T-helper 22 cell (primary cell): ENCODE measurements around the gene ZBTB16.

ENCODE experiments used
- DNase-seq: peaks from one replicate; pipeline ENCODE4 v3.0.0-alpha.2; 2020; ENCODE audit warnings: low read depth

Gene ZBTB16

DNA sequence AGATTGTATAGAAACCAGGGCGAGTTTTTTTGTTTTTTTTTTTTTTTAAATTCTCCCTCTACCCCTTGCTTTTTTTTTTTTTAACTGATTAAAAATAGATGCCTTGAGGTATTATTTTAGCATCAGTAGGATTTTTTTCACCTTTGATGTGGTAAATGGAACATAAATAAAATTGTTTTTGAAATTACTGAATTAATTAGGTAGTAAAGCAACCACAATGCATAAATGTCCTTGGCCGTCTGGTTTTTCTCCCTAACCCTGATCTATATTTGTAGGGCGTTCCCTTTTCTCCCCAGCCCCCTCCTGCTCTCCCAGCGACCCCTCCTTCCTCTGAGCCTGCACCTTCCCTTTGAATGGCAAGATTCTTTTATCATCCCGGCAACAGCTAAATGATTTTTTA, 107.8 kb downstream of the ZBTB16 start:
- no peak for DNase-seq

DNA sequence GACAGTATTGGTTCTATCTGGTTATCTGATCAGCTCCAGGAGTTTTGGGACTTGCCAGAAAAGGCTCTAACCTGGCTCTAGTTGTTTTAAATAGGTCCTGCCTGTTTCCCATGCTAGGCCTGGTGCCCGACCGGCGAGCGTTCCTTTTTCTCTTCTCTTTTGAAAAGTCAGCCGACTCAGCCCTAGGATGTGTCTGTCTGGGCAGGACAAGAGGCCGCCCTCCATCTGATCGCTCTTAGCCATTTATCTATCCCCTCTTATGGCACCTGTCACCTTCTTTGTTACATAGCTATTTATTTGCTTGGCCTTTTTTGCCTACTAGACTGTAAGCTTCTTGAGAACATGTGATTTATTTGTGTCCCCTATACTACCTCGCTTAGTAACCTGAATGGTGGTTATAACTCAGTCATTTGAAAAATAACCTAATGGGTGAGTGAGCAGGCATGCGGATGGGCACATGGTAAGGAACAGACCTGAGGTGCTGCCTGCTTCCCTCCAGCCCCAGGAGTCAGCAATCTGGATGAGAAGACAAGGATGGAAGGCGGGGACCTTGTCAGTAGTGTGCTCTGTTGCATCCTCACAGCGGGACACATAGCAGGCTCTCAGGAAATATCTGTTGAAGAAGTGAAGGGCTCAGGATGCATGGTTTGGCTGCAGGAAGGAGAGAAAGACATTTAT, 108.4 kb downstream of the ZBTB16 start:
- DNase-seq, result no peak

GRCh38 chr11:114168691-114169090, 109.2 kb downstream of the ZBTB16 start:
- no peak for DNase-seq

GRCh38 chr11:114169321-114169749, 109.8 kb downstream of the ZBTB16 start:
- no peak for DNase-seq

GRCh38 chr11:114169821-114170220, 110.3 kb downstream of the ZBTB16 start:
- DNase-seq, result no peak

DNA sequence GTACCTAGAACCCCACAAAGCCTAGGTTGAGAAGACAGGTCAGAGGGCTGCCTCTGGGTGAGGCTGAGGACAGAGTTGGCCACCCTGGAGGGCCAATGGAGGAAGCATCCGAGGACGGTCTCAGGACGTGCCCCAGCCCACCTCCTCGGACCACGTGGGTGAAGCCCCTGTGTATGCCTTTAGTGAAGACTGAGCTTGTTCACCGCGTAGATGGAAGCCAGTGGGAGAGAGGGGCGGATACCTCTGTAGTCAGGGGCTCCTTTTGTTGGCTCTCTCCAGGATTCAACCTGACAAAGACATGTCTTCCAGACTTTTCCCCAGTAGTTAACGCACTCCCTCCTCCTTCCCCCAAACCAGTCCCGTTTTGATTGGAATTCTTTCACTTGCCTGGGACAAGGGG, 110.7 kb downstream of the ZBTB16 start:
- DNase-seq, result no peak

DNA sequence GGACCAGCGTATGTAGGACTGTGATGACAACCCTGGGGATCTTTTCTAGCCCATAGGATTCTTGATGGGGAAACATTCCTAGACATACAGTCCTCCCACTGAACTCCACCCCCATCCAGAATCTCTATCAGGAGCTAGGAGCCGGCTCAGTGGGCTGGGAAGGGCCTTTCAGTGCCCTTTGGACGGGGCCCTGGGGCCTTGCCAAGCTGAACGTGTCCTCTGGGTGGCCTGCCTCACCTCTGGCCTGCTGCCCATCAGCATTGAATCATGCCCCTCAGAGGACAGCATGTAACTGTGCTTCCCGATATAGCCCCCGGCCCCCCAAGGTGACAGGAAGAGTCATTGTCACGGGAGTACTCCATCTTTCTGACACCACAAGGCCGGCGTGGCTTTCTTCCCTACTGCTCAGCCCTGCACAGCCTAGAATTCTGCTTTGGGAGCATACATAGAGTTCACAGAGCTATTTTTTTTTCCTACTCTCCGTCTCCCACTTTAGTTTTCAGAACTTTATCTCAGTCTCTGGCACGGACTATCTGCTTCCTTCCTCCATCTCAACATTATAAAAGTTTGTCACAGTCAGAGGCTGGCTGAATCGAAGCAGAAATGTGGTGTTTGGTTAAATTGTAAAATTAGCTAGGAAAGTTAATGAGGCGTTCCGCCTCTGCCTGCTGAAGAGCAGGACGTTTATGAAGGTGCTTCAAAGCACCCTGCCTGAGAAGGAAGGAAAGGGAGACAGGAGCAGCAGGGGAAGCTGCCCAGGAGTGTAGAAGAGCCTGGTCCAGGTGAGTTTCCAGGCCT, 111.9 kb downstream of the ZBTB16 start:
- no peak for DNase-seq

DNA sequence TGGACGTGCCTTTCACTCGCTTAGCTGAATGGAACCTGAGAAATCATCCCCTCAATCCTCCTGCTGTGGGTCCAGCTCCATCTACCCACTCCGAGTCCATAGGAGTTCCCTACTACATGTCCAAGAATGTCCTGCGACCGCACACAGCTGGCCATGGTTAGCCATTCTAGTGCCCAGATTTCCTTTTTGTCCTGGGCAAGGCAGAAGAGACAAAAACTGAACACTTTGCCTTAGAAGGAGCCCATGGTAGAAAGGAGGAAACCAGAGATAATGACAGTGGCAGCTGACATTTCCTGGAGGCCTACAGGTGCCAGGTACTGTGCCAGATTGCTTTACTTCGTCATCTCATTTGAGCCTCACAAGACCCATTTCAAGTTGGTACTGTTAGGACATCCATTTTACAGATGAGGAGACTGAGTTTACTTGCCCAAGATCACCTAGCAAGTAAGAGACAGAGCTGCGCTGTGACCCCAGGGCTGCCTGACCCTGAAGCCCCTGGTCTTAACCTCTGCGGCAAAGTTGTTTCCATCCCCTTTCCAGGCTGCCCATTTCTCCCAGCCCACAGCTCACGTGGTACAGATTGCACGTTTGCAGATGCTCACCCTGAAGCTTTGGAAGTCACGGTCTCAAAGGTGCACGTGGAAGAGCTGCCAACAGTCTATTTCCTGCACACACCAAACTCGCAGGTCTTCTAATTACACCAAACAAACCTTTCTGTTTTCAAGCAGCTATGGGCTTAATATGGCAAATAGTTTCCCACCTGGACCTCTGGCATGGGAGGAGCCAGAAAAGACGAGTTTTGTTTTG, 112.7 kb downstream of the ZBTB16 start:
- DNase-seq, result no peak

GRCh38 chr11:114172871-114173444, 113.4 kb downstream of the ZBTB16 start:
- DNase-seq, result no peak

DNA sequence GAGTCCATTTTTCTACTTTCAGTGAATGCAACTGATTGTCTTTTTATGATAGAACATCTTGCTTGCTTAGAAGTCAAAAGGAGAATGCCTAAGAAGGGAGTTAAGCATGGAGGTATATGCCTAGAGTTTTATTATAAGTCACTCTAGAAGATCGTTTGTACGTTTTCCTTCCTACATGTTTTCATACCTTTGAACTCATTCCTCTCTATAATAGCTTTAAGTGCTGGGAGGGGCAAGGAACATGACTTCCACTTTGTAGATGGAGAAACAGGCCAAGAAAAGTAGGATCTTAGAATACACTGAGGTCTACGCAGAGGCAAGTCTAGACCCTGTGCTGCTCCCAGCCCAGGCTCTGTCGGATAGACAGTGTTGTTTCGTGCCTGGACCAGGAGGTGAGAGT, 114.3 kb downstream of the ZBTB16 start:
- DNase-seq, result no peak

DNA sequence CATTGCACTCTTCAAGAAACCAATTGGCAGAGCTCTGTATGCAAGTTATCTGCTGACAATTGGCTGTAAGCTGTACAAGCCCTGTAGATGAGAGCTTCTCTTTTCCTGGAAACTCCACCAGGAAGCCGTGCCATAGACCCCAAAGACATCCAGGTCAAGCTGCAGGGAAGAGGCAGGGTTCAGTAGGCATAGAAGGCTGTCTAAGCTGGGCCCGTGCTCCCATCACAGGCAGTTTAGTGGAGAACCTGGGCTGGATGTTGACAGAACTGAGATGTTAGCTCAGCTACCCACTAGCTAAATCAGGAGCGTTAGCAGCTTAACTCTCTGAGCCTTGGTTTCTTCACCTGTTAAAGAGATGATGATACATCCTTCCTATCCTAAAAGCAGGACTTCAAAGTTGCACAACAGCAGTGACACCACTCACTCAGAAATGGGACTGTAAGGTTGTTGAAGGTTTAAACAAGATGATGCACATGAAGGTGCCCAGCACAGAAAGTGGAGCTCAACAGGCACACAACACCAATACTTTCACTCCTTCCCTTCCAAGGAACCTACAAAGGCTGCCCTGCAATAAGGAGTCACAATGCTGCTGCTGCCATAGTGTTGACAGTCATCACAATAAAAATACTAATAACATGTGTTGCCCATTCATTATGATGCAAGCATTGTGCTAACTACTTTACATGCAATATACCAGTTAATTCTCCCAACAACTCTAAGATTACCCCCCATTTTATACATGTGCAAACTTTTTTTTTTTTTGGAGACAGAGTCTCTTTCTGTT, 115.4 kb downstream of the ZBTB16 start:
- DNase-seq, result no peak

DNA sequence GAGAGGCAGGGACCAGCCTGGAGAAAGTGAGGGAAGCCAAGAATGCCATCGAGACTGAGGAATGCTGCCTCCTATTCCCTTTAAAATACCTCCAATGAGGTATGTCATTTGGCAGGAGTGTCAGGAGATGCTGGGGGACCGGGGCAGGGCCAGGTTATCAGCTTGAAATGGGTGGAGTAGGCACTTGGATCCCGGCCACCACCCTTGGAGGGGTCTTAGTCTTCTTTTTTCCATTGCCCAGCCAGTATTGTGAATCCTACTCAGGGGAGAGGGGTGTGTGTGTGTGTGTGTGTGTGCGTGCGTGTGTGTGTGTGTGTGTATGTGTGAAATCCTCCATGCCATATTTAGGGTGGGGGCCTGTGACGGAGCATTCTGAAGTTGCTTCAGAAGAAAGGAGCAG, 116.2 kb downstream of the ZBTB16 start:
- DNase-seq, result no peak

DNA sequence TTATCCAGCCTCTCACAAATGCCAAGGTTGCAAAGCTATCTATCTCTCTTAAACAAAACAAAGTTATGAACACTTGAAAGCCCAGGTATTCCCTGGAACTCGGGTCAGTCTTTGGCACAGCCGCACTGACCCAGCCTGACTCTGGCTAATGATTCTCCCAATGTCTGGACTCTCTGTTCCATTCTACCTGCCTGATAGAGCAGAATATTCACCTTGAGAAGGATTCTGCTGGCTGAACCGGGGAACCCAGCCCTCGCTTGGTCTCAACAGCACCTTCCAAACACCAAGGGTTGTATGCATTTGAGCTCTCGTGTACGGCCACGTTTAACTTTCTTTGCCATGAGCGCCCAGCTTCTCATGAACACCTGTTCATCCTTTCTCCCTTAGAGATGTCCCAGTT, 116.8 kb downstream of the ZBTB16 start:
- DNase-seq, result no peak

GRCh38 chr11:114178656-114179055, 119.1 kb downstream of the ZBTB16 start:
- DNase-seq, result no peak

DNA sequence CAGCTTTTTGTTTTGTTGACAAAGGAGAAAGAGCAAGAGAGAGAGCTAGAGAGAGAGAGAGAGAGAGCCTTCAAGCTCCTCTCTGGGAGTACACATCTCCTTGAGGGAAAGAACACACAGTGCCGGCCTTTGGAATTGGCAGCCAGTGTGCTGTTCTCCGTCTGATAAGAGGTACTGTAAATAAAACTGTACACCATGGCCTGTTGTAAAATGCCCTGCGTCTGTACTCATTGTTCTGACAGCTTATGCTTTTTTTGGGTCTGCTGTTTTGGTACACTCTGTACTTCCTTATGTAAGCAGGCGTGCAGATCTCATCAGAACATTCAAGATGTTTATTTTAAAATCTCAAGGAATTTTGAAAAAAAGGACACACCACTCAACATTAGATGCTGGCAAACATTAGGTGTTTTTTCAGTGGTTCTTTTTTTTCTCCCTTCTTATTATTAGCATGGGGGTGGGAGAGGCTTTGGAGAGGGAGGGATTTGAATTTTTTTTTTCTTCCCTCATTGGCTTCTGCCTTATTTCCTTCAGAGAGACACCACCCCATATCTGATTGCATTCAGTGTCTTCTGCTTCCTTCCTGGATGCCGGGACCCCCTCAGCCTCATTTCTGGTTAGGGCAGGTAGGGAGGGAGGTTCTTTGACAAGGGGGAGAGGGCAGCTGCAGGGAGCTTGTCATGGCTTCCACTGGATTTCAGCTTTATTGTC, 119.9 kb downstream of the ZBTB16 start:
- DNase-seq, result no peak

- no peak for DNase-seq
These were observed 121.0 kb downstream of the ZBTB16 start for GRCh38 chr11:114180301-114181055.

- DNase-seq, result no peak
These were observed 121.7 kb downstream of the ZBTB16 start for GRCh38 chr11:114181195-114181594.

- DNase-seq, result no peak
These were observed 122.2 kb downstream of the ZBTB16 start for GRCh38 chr11:114181752-114182151.

- DNase-seq, result no peak
These were observed 123.0 kb downstream of the ZBTB16 start for GRCh38 chr11:114182471-114183043.

DNA sequence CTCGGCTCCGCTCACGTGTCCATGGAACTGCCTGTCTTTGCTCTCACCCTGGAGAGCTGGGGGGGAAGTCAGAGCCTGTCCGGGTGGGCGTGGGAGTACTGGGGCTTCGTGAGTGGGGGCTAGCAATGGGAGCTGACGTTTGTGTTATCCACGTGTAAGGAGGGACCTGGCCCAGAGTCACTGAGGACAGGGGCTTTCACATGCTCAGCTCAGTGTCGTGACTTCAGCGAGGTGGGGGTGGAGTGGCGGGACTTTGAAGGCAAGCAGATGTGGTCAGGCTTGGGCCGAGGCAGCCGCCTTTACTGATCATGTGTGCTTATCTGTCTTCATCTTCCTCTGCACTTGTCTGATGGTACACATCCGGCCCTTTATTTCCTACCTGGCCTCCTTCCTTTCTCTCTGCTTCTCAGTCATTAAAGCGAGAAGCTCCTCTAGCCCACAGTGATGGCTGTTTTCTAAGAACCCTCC, 123.6 kb downstream of the ZBTB16 start:
- peak; percentile 60 for DNase-seq
